ENCODE results near the gene NEAT1. TPM values are rescaled to one million over a fixed set of nuclear protein-coding genes. Genes with fewer than 3 reads are reported as not detected.

The NEAT1 gene
- polyA plus RNA-seq, 1 donor from 2014 or later, result 4.2 TPM

- Histone ChIP-seq H3K36me3 (ENCODE audit: insufficient read depth, low read length) (no peaks in the 10 kb centered on the region), H3K4me2 (ENCODE audit: low read length) (no peak overlapping the region), H3K9ac (ENCODE audit: low read length) (no peak overlapping the region), H3F3A (ENCODE audit: insufficient read depth, low read length, poor library complexity, severe bottlenecking) (no peaks in the 10 kb centered on the region), H3K9me3 (ENCODE audit: low read length) (no peaks in the 10 kb centered on the region), H3K27ac (ENCODE audit: low read length) (no peak overlapping the region), H3K4me3 (ENCODE audit: low read length) (no peak overlapping the region), H4K20me1 (ENCODE audit: insufficient read depth) (no peaks in the 10 kb centered on the region), H3K79me2 (replicated peaks; ENCODE audit: insufficient read depth, low read length) (no peaks in the 10 kb centered on the region), H2AFZ (ENCODE audit: low read depth, low read length) (no peak overlapping the region), H3K9me2 (ENCODE audit: insufficient read depth, low read length) (no peaks in the 10 kb centered on the region), H3K27me3 (ENCODE audit: insufficient read depth, low read depth, low read length) (no peaks in the 10 kb centered on the region)
- no peak for TF ChIP-seq MXI1 (conservative IDR thresholded peaks at IDR 0.05; ENCODE audit: poor library complexity, severe bottlenecking)
- no peak for TF ChIP-seq EP300 (conservative IDR thresholded peaks at IDR 0.05; ENCODE audit: poor library complexity, severe bottlenecking)
- no peak for TF ChIP-seq CTCF (IDR thresholded peaks at IDR 0.05; ENCODE audit: poor library complexity, severe bottlenecking)
- no peak for TF ChIP-seq EZH2 (IDR thresholded peaks at IDR 0.05; ENCODE audit: borderline replicate concordance, insufficient read depth, low read length, poor library complexity, severe bottlenecking)
- no peak for TF ChIP-seq REST (IDR thresholded peaks at IDR 0.05; ENCODE audit: borderline replicate concordance)
- TF ChIP-seq POLR2AphosphoS5 (IDR thresholded peaks at IDR 0.05), result no peak
- TF ChIP-seq RAD21 (conservative IDR thresholded peaks at IDR 0.05), result no peak
- TF ChIP-seq TAF1 (IDR thresholded peaks at IDR 0.05; ENCODE audit: low read depth), result no peak
- TF ChIP-seq SMC3 (conservative IDR thresholded peaks at IDR 0.05; ENCODE audit: poor library complexity), result no peak
Observed at GRCh38 chr11:65452806-65453490, 30.4 kb downstream of the NEAT1 start.

GRCh38 chr11:65454311-65454695 lies 31.7 kb downstream of the NEAT1 start:
- Histone ChIP-seq H2AFZ (ENCODE audit: low read depth, low read length) (no peak overlapping the region), H4K20me1 (ENCODE audit: insufficient read depth) (no peaks in the 10 kb centered on the region), H3K36me3 (ENCODE audit: insufficient read depth, low read length) (no peaks in the 10 kb centered on the region), H3K9ac (ENCODE audit: low read length) (no peak overlapping the region), H3K9me3 (ENCODE audit: low read length) (no peaks in the 10 kb centered on the region), H3K27me3 (ENCODE audit: insufficient read depth, low read depth, low read length) (no peaks in the 10 kb centered on the region), H3F3A (ENCODE audit: insufficient read depth, low read length, poor library complexity, severe bottlenecking) (no peaks in the 10 kb centered on the region), H3K4me2 (ENCODE audit: low read length) (no peak overlapping the region), H3K27ac (ENCODE audit: low read length) (no peak overlapping the region), H3K9me2 (ENCODE audit: insufficient read depth, low read length) (no peaks in the 10 kb centered on the region), H3K4me3 (ENCODE audit: low read length) (no peak overlapping the region), H3K79me2 (replicated peaks; ENCODE audit: insufficient read depth, low read length) (no peaks in the 10 kb centered on the region)
- no peak for TF ChIP-seq TAF1 (IDR thresholded peaks at IDR 0.05; ENCODE audit: low read depth)
- TF ChIP-seq POLR2AphosphoS5 (IDR thresholded peaks at IDR 0.05), result no peak
- TF ChIP-seq RAD21 (conservative IDR thresholded peaks at IDR 0.05), result no peak
- TF ChIP-seq EP300 (conservative IDR thresholded peaks at IDR 0.05; ENCODE audit: poor library complexity, severe bottlenecking), result no peak
- no peak for TF ChIP-seq EZH2 (IDR thresholded peaks at IDR 0.05; ENCODE audit: borderline replicate concordance, insufficient read depth, low read length, poor library complexity, severe bottlenecking)
- no peak for TF ChIP-seq CTCF (IDR thresholded peaks at IDR 0.05; ENCODE audit: poor library complexity, severe bottlenecking)
- TF ChIP-seq REST (IDR thresholded peaks at IDR 0.05; ENCODE audit: borderline replicate concordance), result no peak
- no peak for TF ChIP-seq SMC3 (conservative IDR thresholded peaks at IDR 0.05; ENCODE audit: poor library complexity)

Measured in neural cell (in vitro differentiated cells).